ENCODE results near the gene LRRC75A.
A peak's percentile ranks its signal among the peaks of the same experiment; 100 is the strongest.
"Not testable (repeated sequence)": the region's sequence is repeated elsewhere in the genome, so short reads cannot be mapped to it uniquely, and the experiment has no call there.

LRRC75A gene

GRCh38 chr17:16529906-16530305 lies 37.9 kb upstream of the LRRC75A start:
- Histone ChIP-seq H3K36me3 (ENCODE audit: insufficient read depth, low read length) (no peaks in the 10 kb centered on the region), H3K9me2 (replicated peaks; ENCODE audit: low read depth, low read length) (no peaks in the 10 kb centered on the region), H3K79me2 (ENCODE audit: insufficient read depth, low read length) (no peaks in the 10 kb centered on the region), H3F3A (ENCODE audit: low read depth) (0 out of 2 replicates have a peak, but pooled peaks cover 3% of the 10 kb centered on the region), H3K4me1 (ENCODE audit: insufficient read depth, low read length, poor library complexity, severe bottlenecking) (peaks cover 1% of the 10 kb centered on the region), H3K4me2 (ENCODE audit: low read depth, low read length, poor library complexity, severe bottlenecking) (no peak overlapping the region), H3K4me3 (ENCODE audit: low read length, poor library complexity, severe bottlenecking) (no peak overlapping the region), H4K20me1 (ENCODE audit: insufficient read depth, low read length, poor library complexity, severe bottlenecking) (no peaks in the 10 kb centered on the region), H3K27me3 (ENCODE audit: insufficient read depth, low read length, poor library complexity, severe bottlenecking) (peaks cover 7% of the 10 kb centered on the region), H3K9me3 (ENCODE audit: insufficient read depth, low read depth, low read length) (no peaks in the 10 kb centered on the region), H3K9ac (ENCODE audit: low read depth, low read length, poor library complexity, severe bottlenecking) (no peak overlapping the region), H2AFZ (ENCODE audit: low read length) (no peak overlapping the region)
- TF ChIP-seq CTCF (conservative IDR thresholded peaks at IDR 0.05; ENCODE audit: low read length) (no peak), EZH2phosphoT487 (IDR thresholded peaks at IDR 0.05; ENCODE audit: borderline replicate concordance) (no peak)

GRCh38 chr17:16527298-16527697 lies 35.3 kb upstream of the LRRC75A start:
- Histone ChIP-seq H3K9me2 (replicated peaks; ENCODE audit: low read depth, low read length) (no peaks in the 10 kb centered on the region), H3K4me3 (ENCODE audit: low read length, poor library complexity, severe bottlenecking) (no peak overlapping the region), H3K9ac (ENCODE audit: low read depth, low read length, poor library complexity, severe bottlenecking) (no peak overlapping the region), H3K4me1 (ENCODE audit: insufficient read depth, low read length, poor library complexity, severe bottlenecking) (no peaks in the 10 kb centered on the region), H4K20me1 (ENCODE audit: insufficient read depth, low read length, poor library complexity, severe bottlenecking) (no peaks in the 10 kb centered on the region), H3K9me3 (ENCODE audit: insufficient read depth, low read depth, low read length) (no peaks in the 10 kb centered on the region), H3K36me3 (ENCODE audit: insufficient read depth, low read length) (no peaks in the 10 kb centered on the region), H3K4me2 (ENCODE audit: low read depth, low read length, poor library complexity, severe bottlenecking) (no peak overlapping the region), H3K79me2 (ENCODE audit: insufficient read depth, low read length) (no peaks in the 10 kb centered on the region), H3F3A (ENCODE audit: low read depth) (no peaks in the 10 kb centered on the region), H3K27me3 (ENCODE audit: insufficient read depth, low read length, poor library complexity, severe bottlenecking) (peaks cover 7% of the 10 kb centered on the region), H2AFZ (ENCODE audit: low read length) (no peak overlapping the region)
- TF ChIP-seq CTCF (conservative IDR thresholded peaks at IDR 0.05; ENCODE audit: low read length) (no peak), EZH2phosphoT487 (IDR thresholded peaks at IDR 0.05; ENCODE audit: borderline replicate concordance) (no peak)

- TF ChIP-seq CTCF (conservative IDR thresholded peaks at IDR 0.05; ENCODE audit: low read length) = peak; percentile 33; the same call in 1 of the 2 replicates
Measured at GRCh38 chr17:16525556-16525955, 33.6 kb upstream of the LRRC75A start.

More at GRCh38 chr17:16525556-16525955, 33.6 kb upstream of the LRRC75A start:
- H3K9me2 ChIP-seq (replicated peaks; ENCODE audit: low read depth, low read length); H2AFZ ChIP-seq (ENCODE audit: low read length); H3K4me3 ChIP-seq (ENCODE audit: low read length, poor library complexity, severe bottlenecking); H3F3A ChIP-seq (ENCODE audit: low read depth); H3K79me2 ChIP-seq (ENCODE audit: insufficient read depth, low read length); H3K4me1 ChIP-seq (ENCODE audit: insufficient read depth, low read length, poor library complexity, severe bottlenecking); H3K27me3 ChIP-seq (ENCODE audit: insufficient read depth, low read length, poor library complexity, severe bottlenecking); H3K9me3 ChIP-seq (ENCODE audit: insufficient read depth, low read depth, low read length); H3K4me2 ChIP-seq (ENCODE audit: low read depth, low read length, poor library complexity, severe bottlenecking); H3K36me3 ChIP-seq (ENCODE audit: insufficient read depth, low read length); H3K9ac ChIP-seq (ENCODE audit: low read depth, low read length, poor library complexity, severe bottlenecking); H4K20me1 ChIP-seq (ENCODE audit: insufficient read depth, low read length, poor library complexity, severe bottlenecking): not testable (repeated sequence)
